DMS114 treated with DMSO at 0.1 percent for 48 hours (cell line): Measurements from ENCODE around the gene FLNB.

ENCODE experiments used
- DNase-seq: peaks from one replicate; lab custom pipeline; 2025; ENCODE audit not compliant: unreplicated experiment; lab: John Stamatoyannopoulos, UW

Gene FLNB

DNA sequence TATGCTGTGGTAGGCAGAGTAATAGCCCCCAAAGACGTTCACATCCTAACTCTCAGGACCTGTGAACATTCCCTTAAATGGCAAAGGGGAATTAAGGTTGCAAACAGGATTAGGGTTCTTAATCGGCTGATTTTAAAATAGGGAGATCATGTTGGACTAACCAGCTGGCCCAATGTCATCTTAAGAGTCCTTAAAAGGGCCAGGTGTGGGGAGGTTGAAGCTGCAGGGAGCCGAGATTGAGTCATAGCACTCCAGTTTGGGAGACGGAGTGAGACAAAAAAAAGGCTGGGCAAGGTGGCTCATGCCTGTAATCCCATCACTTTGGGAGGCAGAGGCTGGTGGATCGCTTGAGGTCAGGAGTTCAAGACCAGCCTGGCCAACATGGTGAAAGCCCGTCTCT is 1.6 kb upstream of the FLNB start:
- no peak for DNase-seq

DNA sequence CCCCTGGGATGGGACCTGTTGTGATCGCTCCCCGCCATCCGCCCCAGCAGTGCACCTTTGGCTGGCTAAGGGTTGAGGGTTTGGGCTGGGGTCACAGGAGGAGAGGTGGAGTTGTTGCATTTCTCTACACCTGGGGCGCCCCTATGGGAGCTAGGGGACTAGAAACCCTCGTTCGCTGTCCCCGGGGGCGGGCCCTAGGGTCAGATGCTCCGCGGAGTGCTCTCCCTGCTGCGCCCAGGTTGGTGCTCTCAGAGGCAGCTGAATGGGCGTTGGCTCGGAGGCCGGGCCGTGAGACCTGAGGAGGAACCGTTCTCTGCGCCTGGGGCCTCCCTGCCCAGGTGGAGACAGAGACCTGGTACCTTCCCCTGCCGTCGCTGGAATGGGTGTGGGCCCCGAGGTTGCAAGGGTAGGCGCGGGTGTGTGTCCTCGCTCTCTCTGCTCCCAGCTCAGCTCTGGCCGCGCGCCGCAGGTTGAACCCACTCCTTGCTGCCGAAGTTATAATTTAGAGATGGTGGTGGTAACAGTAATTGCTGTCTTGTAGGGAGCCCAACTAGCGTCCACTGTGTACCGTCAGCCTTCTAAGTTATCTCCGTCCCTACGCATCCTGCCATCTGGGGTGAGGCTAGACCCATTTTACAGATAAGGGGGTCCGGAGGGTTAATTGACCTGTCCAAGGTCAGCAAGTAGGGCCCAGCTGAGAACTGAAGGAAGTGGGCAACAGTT is 965 bp downstream of the FLNB start:
- DNase-seq, result no peak

DNA sequence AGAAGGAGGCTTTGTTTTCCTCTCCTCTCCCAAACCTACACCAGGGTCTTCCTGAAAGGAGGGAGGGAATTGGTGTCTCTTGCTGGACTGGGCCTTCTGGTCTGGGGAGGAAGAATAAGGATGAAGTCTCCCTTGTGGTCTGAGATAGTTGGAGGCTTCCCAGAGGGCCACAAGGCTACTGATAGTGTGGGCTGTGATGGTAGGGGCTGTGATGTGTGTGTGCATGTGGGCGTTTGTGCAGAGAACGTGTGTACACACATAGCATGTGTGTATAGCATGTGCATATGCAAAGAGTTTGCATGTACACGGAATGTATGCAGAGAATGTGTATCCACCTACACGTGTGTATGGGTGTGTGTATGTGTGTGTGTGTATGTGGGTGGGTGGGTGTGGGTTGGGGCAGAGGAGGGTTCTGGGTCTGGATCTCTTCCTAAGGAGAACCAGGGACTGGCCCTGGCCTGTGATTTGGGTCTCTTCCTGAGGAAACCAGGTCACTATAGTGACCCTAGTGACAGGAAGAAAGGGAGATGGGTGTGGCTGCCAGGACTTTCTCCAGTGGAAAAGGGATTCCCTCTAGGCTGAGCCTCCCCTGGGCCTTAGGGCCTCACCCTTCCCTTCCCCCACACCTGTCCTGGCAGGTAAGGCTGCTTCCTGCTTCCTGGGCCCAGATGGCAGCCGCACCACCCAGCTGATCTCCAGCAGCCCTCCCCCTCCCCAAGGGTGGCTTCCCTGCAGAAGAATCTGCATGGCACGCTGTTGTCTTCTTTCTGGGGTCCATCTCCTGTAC is 1.7 kb downstream of the FLNB start:
- DNase-seq, result no peak

DNA sequence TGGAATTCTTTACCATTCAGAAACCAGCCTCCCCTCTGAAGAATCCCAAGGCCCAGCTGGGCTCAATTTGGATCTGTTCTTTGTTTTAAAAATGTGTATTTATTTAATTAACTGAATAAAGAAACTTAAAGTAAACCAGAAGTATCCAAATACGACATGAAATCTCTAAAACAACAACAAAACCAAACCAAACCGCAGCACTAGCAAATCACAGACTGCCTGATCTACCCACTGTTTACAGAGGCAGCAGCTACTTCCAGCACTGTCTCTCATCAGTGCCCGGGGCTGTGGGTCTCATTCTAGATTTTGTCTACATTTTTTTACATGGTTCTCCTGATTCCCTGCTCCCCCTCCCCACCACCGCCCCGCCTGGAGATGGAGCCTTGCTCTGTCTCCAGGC is 2.3 kb downstream of the FLNB start:
- DNase-seq, result no peak

DNA sequence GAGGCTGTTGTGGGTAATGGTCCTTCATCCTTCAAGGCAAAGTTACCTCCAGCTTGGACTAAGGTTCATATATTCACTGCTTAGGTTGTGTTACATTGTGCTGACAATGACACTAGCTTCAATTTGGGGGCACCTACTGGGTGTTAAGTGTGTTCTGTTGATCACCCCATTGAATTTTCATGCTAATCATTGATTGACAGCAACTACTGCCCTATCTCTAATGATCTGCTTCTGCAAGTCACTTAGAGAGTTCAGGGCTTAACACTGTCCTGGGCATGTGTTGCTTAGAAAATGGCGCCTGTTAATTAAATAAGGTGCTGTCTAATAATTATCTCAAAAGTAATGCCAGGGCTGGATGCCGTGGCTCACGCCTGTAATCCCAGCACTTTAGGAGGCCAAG is 3.4 kb downstream of the FLNB start:
- no peak for DNase-seq

DNA sequence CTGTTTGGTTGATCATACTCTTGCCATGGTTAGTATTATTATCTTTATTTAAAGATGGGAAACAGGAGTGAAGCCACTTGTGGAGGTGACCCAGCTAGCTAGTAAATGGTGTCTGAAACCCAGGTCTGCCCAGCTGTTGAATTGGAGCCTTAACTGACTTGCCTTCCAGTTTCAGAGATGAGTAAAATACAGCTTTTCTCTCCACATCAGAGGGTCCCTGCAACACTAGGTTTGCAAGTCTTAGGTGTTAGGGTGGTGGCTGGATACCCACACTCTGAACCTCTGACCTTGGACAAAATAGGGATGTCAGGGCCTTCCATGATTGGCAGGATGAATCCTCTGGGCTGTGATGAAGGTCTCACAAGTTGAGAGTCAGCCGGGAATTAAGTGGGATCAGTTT is 4.1 kb downstream of the FLNB start:
- DNase-seq, result no peak

DNA sequence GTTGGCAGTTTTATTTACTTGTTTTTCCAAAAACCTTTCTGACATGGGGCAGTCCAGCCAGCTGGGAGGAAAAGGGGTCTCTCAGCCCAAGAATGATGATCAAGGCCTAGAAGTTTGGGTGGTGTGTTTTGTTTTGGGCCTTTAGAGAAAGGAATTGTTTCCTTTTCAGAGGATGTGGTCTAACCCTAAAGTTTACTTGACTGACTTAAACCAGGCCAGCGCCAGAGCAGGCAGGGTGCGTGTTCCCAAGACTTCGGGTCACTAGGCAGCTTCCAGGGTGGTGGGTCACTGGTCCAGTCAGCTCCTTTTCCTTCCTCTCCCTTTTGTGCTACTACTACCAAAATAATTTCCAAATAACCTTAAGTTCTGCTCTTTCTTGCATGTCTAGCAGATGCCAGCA is 4.9 kb downstream of the FLNB start:
- DNase-seq, result no peak

DNA sequence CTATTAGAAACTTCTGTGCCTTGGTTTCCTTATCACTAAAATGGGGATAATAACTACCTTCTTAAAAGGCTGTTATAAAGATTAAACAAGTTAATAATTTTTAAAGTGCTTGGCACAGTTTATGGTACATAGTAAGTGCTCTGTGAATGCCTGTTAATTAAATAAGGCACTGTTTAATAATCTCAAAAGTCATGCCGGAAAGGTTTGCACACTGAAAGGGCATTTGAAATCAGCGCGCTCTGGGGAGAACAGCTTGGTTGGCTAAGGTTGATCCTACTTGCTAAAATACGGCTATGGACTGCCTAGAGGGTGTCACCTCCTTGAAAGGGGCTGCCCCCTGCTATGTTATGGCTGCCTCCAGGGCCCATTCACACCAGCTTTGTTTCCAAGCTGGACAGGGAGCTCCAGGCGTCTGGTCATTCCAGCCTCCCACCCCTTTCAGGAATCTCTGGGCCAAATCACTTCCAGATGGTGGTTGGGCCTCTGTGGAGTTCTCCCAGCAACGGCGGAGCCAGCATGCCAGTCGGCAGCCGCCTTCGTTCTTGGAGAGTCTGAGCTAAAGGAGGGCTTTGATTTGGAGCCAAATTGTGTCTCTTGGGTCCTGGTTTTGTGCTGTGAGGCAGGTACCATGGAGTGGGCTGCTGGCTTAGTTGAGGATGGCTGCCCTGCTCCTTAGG is 5.9 kb downstream of the FLNB start:
- DNase-seq, result no peak

DNA sequence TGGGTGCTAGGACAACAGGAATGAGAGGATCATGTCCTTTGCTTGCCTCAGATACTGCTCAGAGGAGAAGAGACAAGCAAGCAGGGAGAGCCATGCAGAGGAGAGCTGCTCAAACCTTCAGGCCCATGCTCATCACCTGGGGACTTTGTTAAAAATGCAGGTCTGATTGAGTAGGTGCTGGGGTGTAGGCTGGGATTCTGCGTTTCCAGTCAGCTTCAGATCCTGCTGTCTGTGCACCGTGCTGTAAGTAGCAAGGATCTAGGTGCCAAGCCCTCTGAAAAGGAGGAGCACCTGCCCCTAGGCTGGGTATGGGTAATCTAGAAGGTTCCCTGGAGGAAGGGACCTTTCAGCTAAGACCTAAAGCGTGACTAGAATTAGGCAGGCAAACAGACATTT is 7.3 kb downstream of the FLNB start:
- no peak for DNase-seq

DNA sequence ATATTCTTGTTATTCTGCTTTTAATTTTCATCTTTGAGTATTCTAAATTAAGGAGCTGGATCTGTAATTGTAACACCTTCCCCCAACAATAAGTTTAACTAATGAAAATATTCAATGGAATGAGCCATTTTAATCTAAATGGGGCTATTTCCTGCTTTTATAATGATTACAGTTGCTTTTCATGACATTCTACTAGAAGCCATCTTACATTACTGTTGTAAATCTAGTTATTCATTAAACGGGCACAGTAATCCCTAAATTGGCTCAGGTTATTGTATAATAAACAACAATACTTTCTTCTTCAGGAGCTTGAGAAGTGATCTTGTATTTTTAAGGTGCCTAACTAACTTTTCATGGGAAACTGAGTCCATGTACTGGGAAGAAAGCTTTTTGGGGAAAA is 8.5 kb downstream of the FLNB start:
- DNase-seq, result no peak

DNA sequence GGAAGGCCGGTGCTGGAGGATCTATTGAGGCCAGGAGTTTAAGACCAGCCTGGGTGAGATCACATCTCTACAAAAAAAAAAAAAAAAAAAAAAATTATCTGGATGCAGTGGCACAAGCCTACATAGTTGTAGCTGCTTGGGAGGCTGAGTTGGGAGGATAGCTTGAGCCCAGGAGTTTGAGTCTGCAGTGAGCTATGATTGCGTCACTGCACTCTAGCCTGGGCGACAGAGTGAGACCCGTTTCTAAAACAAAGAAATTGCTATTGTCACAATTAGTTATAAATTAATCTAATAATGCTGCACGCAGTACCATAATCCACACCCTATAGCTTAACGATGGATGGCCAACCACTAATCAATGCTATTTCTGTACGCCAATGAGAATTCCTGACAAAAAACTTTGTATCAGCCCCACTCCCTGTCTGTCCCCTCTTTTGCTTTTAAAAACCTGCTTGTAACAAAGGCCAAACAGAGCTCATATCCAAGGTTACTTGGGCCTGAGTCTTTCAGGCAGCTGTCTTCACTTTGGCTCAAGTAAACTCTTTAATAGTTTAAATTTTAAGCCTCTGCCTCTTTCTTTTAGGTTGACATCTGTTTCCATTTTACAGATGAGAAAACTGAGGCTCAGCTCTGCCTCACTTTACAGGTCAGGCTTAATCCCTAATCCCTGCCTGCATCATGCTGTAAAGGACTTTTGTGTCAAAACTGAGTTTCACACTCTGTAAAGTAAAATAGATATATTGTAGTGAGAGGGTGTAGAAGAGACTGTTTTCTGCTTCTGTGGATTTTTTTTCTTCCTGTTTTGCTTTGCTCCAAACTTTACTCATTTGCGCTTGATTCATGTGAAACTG is 10.9 kb downstream of the FLNB start:
- DNase-seq, result no peak

DNA sequence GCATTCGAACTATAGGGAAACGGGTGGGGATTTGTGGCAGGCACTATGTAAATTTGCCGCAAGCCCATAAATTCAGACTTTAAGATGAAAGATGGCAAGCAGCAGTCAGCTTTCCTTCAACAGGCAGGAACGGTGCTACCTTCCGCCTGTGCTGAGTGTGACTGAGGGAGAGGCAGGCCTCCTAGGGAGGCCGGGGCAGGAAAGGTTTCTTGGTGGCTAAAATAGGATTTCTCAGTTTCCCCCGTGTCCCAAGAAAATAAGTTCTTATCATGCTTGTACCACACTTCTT is 12.5 kb downstream of the FLNB start:
- no peak for DNase-seq

DNA sequence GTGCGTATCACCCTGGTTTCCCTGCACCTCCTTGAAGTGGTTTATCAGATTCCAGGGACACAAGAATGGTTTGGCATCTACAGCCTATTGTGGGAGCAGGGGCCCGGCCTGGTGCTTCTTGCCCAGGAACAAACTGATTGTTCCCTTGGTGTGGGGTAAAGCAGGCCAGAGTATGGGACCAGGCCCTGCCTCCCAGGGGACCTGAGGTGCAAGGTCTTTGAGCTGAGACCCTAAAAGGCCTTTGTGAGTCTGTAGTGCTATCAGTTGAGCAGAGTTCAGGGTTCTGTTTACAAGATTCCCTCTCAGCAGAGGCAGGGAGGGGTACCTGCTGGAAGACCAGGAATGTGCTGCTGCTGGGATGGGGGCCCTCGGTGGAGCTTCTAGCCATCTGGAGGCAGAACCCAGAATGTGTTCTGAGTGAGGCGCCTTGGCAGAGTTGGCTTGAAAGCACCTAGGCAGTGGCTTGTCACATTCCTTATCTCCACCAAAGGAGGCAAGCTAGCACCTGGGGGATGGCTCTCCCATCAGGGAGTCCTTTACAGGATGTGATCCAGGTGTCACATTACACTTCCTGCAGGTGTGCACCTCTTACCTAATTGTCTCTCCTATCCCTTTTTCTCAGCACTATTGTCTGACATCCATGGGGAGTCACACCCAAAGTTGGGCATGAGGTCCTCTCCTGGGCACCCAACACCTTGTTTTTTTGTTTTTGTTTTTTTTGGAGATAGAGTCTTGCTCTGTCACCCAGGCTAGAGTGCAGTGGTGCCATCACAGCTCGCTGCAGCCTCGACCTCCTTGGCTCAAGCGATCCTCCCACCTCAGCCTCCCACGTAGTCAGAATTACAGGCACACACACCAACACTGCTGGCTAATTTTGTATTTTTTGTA is 13.1 kb downstream of the FLNB start:
- DNase-seq, result no peak

DNA sequence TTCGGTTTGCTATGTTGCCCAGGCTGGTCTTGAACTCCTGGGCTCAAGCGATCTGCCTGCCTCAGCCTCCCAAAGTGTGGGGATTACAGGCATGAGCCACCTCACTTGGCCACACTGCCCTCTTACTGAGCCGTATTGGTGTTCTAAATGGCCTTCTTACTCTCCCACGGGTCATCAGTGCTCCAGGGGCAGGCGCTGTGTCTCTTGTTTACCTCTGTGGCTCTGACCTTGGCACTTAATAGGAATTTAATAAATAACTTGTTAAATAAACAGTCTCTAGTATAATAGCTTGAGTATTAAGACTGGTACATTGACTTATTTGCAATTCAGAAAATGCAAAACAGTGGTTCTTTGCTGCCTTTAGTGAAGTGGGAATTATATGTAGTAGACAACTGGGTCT is 13.7 kb downstream of the FLNB start:
- no peak for DNase-seq

DNA sequence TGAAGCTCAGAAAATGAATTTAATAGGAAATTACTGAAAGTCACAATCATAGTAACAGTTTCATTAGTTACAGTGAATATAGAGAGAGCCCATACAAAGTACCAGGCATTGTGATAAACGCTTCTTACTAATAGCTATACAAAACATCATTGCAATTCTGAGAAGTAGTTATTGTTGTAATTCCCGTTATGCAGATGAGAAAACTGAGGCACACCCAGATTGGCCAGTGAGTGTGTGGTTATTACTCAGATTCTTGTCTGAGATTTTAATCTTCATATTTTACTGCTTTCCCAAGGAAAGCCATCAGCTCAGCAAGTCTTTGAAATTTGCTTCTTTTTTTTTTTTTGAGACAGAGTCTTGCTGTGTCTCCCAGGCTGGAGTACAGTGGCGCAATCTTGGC is 14.3 kb downstream of the FLNB start:
- no peak for DNase-seq

DNA sequence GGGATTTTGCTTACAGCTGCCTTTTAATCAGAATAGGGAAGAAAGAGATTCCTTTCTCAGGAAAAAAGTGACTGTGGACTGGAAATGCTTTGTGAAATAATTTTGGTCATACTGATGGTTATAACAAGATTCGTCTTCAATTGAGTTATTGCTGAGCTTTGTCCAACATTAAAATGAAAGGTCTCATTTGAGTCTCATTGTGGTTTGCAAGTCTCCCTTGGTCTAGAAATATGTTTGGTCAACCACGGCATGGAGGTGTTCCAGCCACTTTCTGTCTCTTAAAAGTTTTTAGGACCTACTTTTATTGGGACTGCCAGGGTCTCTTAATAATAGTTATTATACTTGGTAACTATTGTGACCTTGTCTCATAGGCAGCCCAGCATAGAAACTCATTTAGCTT is 15.3 kb downstream of the FLNB start:
- DNase-seq, result no peak

DNA sequence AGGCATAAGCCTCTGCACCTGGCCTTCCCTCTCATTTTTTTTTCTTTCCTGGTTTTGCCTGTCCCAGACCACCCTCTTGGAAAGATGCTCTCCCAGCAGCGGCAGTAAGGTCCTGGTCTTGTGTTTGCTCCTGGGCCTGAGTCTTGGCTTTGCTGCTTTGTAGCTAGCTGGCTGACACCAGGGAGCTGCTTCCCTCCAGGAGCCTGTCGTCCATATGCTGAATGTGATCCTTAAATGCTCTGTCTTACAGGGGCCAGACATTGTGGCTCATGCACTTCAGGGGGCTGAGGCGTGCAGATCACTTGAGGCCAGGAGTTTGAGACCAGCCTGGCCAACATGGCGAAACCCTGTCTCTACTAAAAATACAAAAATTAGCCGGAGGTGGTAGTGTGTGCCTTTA is 17.2 kb downstream of the FLNB start:
- no peak for DNase-seq

DNA sequence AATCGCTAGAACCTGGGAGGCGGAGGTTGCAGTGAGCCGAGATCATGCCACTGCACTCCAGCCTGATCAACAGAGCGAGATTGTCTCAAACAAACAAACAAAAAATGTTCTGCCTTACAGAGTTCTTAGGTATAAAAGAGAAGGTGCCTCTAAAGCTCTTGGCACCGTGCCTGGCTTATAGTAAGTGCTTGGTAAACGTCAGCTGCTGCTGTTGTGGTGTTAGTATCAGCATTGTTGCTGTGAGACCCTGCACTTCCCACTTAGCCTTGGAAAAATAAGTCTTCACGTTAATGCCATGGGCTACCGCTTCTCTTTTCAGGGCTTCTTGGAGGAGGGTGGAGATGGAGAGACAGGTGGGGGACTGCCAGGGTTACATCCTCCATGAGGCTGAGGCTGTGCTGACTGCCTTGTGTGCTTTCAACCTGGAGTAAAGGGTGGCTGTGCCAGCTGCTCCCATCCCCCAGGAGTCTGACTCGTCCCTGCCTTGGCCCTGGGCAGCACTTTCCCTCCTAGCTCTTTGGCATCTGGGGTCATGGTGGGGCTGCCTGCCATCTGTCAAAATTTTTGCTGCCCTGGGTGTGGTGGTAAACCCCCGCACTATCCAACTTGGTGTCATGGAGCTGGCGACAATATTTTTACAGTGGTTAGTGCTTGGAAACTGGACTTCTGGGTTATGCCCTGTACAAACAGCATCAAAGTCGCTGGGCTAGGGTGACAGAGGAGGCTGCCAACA is 17.8 kb downstream of the FLNB start:
- no peak for DNase-seq

DNA sequence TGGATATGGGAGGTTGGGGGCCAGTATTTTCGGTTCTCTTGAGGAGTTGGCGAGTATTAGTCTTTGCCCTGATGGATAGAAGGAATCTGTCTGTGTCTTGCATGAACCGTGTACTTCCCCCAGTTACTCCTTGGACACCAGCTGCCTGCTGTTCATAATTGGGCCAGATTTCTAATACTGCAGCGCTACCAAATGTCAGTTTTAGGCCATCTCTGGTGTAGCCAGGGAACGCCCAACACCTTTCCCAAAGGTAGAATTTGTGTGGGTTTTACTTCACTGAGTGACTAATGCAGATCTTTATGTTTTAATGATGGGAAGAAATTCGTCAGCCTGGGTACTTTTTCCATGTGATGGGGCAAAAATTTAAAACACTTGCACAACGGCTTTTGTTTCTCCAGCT is 18.4 kb downstream of the FLNB start:
- no peak for DNase-seq
